HG03097 (cell line): Measurements from ENCODE around the gene AKAP13.
"Not testable (repeated sequence)": the region's sequence is repeated elsewhere in the genome, so short reads cannot be mapped to it uniquely, and the experiment has no call there.

Experiments
- ATAC-seq: cut with Tn5 transposase; IDR thresholded peaks from one replicate; pipeline ENCODE4 v1.9.1; 2021; ENCODE audit not compliant: unreplicated experiment, low FRiP score

The AKAP13 gene

GRCh38 chr15:85440451-85440850 is 60.0 kb downstream of the AKAP13 start:
- peak; percentile 53 for ATAC-seq

- not testable (repeated sequence) for ATAC-seq
Observed at GRCh38 chr15:85441854-85442253, 61.5 kb downstream of the AKAP13 start.

- peak; percentile 46 for ATAC-seq
Observed at GRCh38 chr15:85443046-85443445, 62.6 kb downstream of the AKAP13 start.

- ATAC-seq: peak; percentile 52
Observed at GRCh38 chr15:85443593-85444087, 63.2 kb downstream of the AKAP13 start.

- ATAC-seq: no peak
Observed at GRCh38 chr15:85444122-85444745, 63.8 kb downstream of the AKAP13 start.

- no peak for ATAC-seq
Observed at GRCh38 chr15:85445361-85445760, 65.0 kb downstream of the AKAP13 start.

GRCh38 chr15:85451099-85451700 is 70.8 kb downstream of the AKAP13 start:
- ATAC-seq: no peak

GRCh38 chr15:85452436-85452835 is 72.0 kb downstream of the AKAP13 start:
- ATAC-seq: no peak

GRCh38 chr15:85453144-85453872 is 72.9 kb downstream of the AKAP13 start:
- no peak for ATAC-seq

- ATAC-seq: no peak
Observed at GRCh38 chr15:85454403-85454802, 74.0 kb downstream of the AKAP13 start.

GRCh38 chr15:85455891-85456290 is 75.5 kb downstream of the AKAP13 start:
- no peak for ATAC-seq

GRCh38 chr15:85456798-85457197 is 76.4 kb downstream of the AKAP13 start:
- ATAC-seq: no peak

GRCh38 chr15:85457392-85457968 is 77.1 kb downstream of the AKAP13 start:
- peak; percentile 47 for ATAC-seq

- no peak for ATAC-seq
Observed at GRCh38 chr15:85458764-85459163, 78.4 kb downstream of the AKAP13 start.

GRCh38 chr15:85462029-85462428 is 81.6 kb downstream of the AKAP13 start:
- ATAC-seq: no peak

GRCh38 chr15:85463276-85463892 is 83.0 kb downstream of the AKAP13 start:
- ATAC-seq: no peak

- no peak for ATAC-seq
Observed at GRCh38 chr15:85463976-85464375, 83.6 kb downstream of the AKAP13 start.

GRCh38 chr15:85464471-85464870 is 84.1 kb downstream of the AKAP13 start:
- ATAC-seq: no peak

- ATAC-seq: no peak
Observed at GRCh38 chr15:85470563-85471271, 90.3 kb downstream of the AKAP13 start.

- ATAC-seq: no peak
Observed at GRCh38 chr15:85472349-85472748, 91.9 kb downstream of the AKAP13 start.
